Adrenal gland (tissue), 12 donors: ENCODE measurements around the gene KRT80. TPM values are rescaled to one million over a fixed set of nuclear protein-coding genes. Genes with fewer than 3 reads are reported as not detected.

Experiments
- DNase-seq, 7 donors: peaks; one replicate each; pipeline ENCODE4 v3.0.0-alpha.2; 2019 to 2020
- H3K27ac ChIP-seq, 5 donors: fragments of 200-600 bp; sonication (generic) in 4 of 5; 1 replicate in 3 of 5; 2 replicates in 2 of 5; pipeline versions ENCODE4 v1.5.1 to v1.8.0; 2016 to 2020; ENCODE audit warnings: mild to moderate bottlenecking in 1 of 5
- H3K27me3 ChIP-seq: fragments of 200-600 bp; 2 replicates; pipeline ENCODE4 v1.8.0; 2021
- H3K36me3 ChIP-seq, 2 donors: fragments of 200-600 bp; replicated peaks in 1 of 2; 1 replicate in 1 of 2; 2 replicates in 1 of 2; pipeline versions ENCODE4 v1.5.1 to v1.8.0; 2018 to 2022
- H3K4me1 ChIP-seq, 2 donors: fragments of 200-600 bp; replicated peaks in 1 of 2; 1 replicate in 1 of 2; 2 replicates in 1 of 2; pipeline versions ENCODE4 v1.5.1 to v1.8.0; 2018 to 2021
- H3K4me3 ChIP-seq, 4 donors: fragments of 200-600 bp; sonication (generic) in 3 of 4; one replicate each; pipeline ENCODE4 v1.5.1; 2016 to 2018
- H3K9me3 ChIP-seq, 3 donors: fragments of 200-600 bp; sonication (generic) in 1 of 3; replicated peaks in 1 of 3; 1 replicate in 2 of 3; 2 replicates in 1 of 3; pipeline versions ENCODE4 v1.5.1 to v1.8.0; 2016 to 2021
- CTCF ChIP-seq, 6 experiments: fragments of 450-650 bp in 4 of 6; fragments of 200-600 bp in 2 of 6; sonication (generic) in 1 of 6; IDR thresholded peaks; 1 replicate in 5 of 6; 2 replicates in 1 of 6; pipeline versions ENCODE4 v1.5.1 to v1.8.0; 2016 to 2021; ENCODE audit warnings: antibody characterized with exemption in 6 of 6, mild to moderate bottlenecking in 2 of 6, moderate library complexity in 1 of 6
- POLR2A ChIP-seq, 2 donors: fragments of 450-650 bp; IDR thresholded peaks; one replicate each; pipeline ENCODE4 v1.6.1; 2017; ENCODE audit warnings: antibody characterized with exemption in 2 of 2, mild to moderate bottlenecking in 2 of 2, moderate library complexity in 1 of 2
- WGBS, 4 donors: extraction: QIAGEN DNeasy Blood & Tissue Kit in 2 of 4; methylation state at CpG; one replicate each; pipeline versions ENCODE4 v1.1.5 to v1.1.7; 2013 to 2017; 5-methylcytosine and 5-hydroxymethylcytosine counted together
- intact Hi-C, 2 donors: fragments of 100-400 bp; cut with DNase I; formaldehyde crosslinking; loops; one replicate each; pipeline versions ENCODE4 v1.14.1 to v1.15.0; 2022 to 2023
- polyA plus RNA-seq, 3 donors: library from polyadenylated mRNA; stranded (reverse); fragments of 200-250 nt in 2 of 3; fragments of 350-450 nt in 1 of 3; fragmentation: Illumina TruSeq in 1 of 3; extraction: RNeasy Lipid Tissue Mini Kit (QIAGEN cat#74804) in 1 of 3; gene quantifications; one replicate each; pipeline ENCODE4 v1.2.3, GENCODE V29; 2013 to 2014
- total RNA-seq, 9 donors: library from RNA; depleted of rRNA in 4 of 9; stranded (reverse); fragments of >200 nt in 4 of 9; fragments of 120-200 nt in 1 of 9; fragmentation: NEBNext Ultra II Directional in 1 of 9; extraction: Animal tissue kit (Norgen Biotek cat#: 25700) in 1 of 9; gene quantifications; one replicate each; pipeline versions ENCODE4 v1.1.0 to v1.2.4, GENCODE V29; 2013 to 2023
- donor health status: healthy with polysubstance abuse.
- donor health status: Bipolar disorder and iron deficiency.
- donor health status: DM: yes; HTN: yes; CAD: no.
- donor health status: DM: no; HTN: no; CAD: no.
- donor health status: DM: no; HTN: no; CAD: no.
- donor health status: DM: yes; HTN: yes; CAD: no.

The KRT80 gene
- total and polyA plus RNA-seq, 12 donors, result 0.95 to 14.6 (median 3.8) TPM

GRCh38 chr12:52183971-52184370, 7.8 kb downstream of the KRT80 start:
- Histone ChIP-seq H3K27ac (peak overlapping the region in 3 of 5 donors; percentile 62 to 73 (median 69)), H3K9me3 (no peaks in the 10 kb centered on the region), H3K27me3 (no peaks in the 10 kb centered on the region), H3K36me3 (no peaks in the 10 kb centered on the region), H3K4me3 (no peak overlapping the region), H3K4me1 (peaks cover 24 to 28% of the 10 kb centered on the region in 2 donors)
- intact Hi-C loops, result no loop called here
- DNase-seq, result no peak
- TF ChIP-seq CTCF (IDR thresholded peaks at IDR 0.05) (no peak), POLR2A (IDR thresholded peaks at IDR 0.05) (no peak)
- 81 to 97% (median 92%) methylated on average over 4 to 8 of the region's 8 CpGs for WGBS, 4 donors

- Histone ChIP-seq H3K27me3 (no peaks in the 10 kb centered on the region), H3K36me3 (no peaks in the 10 kb centered on the region), H3K9me3 (no peaks in the 10 kb centered on the region), H3K4me1 (peaks cover 24 to 32% of the 10 kb centered on the region in 2 donors), H3K27ac (peak overlapping the region in 3 of 5 donors; percentile 62 to 73 (median 69)), H3K4me3 (no peak overlapping the region)
- TF ChIP-seq POLR2A (IDR thresholded peaks at IDR 0.05) (no peak), CTCF (IDR thresholded peaks at IDR 0.05) (no peak)
- WGBS, 4 donors, result 70 to 81% (median 74%) methylated on average over 6 of the region's 6 CpGs
- no peak for DNase-seq
- intact Hi-C loops, result no loop called here
These were observed 8.3 kb downstream of the KRT80 start for GRCh38 chr12:52183544-52183910.

GRCh38 chr12:52182898-52183543, 8.8 kb downstream of the KRT80 start:
- TF ChIP-seq CTCF (IDR thresholded peaks at IDR 0.05) (no peak), POLR2A (IDR thresholded peaks at IDR 0.05) (no peak)
- Histone ChIP-seq H3K9me3 (no peaks in the 10 kb centered on the region), H3K27ac (peak overlapping the region in 3 of 5 donors; percentile 62 to 73 (median 69)), H3K4me1 (peaks cover 24 to 34% of the 10 kb centered on the region in 2 donors), H3K4me3 (no peak overlapping the region), H3K27me3 (no peaks in the 10 kb centered on the region), H3K36me3 (no peaks in the 10 kb centered on the region)
- WGBS, 4 donors, result 57 to 74% (median 63%) methylated on average over 5 to 9 of the region's 9 CpGs
- DNase-seq, result peak in 3 of 7 donors; percentile 55 to 66 (median 57)
- intact Hi-C loops, result no loop called here

- DNase-seq, result no peak
- Histone ChIP-seq H3K9me3 (no peaks in the 10 kb centered on the region), H3K27ac (peak overlapping the region in 1 of 5 donors; percentile 73), H3K4me1 (peaks cover 24 to 34% of the 10 kb centered on the region in 2 donors), H3K4me3 (no peak overlapping the region), H3K36me3 (no peaks in the 10 kb centered on the region), H3K27me3 (no peaks in the 10 kb centered on the region)
- 61 to 73% (median 69%) methylated on average over 3 to 5 of the region's 5 CpGs; no CpG with 5 or more reads in 1 of the 4 donors for WGBS, 4 donors
- TF ChIP-seq CTCF (IDR thresholded peaks at IDR 0.05) (no peak), POLR2A (IDR thresholded peaks at IDR 0.05) (no peak)
- intact Hi-C loops, result no loop called here
These were observed 9.4 kb downstream of the KRT80 start for GRCh38 chr12:52182384-52182783.
